Parathyroid adenoma (tissue), 2 donors: ENCODE results near the gene CCR2.
"Not testable (repeated sequence)": the region's sequence is repeated elsewhere in the genome, so short reads cannot be mapped to it uniquely, and the experiment has no call there.

Experiments
- H2AFZ ChIP-seq: fragments of 300-600 bp; sonication (generic); one replicate; pipeline ENCODE4 v1.7.0; 2017; ENCODE audit warnings: antibody characterized with exemption, mild to moderate bottlenecking
- H3K27ac ChIP-seq: fragments of 300-600 bp; sonication (generic); one replicate; pipeline ENCODE4 v1.7.0; 2017
- H3K27me3 ChIP-seq: fragments of 300-600 bp; sonication (generic); one replicate; pipeline ENCODE4 v1.7.0; 2017; ENCODE audit warnings: low read length; ENCODE audit not compliant: control insufficient read depth, insufficient read depth
- H3K36me3 ChIP-seq: fragments of 300-600 bp; sonication (generic); one replicate; pipeline ENCODE4 v1.7.0; 2017; ENCODE audit warnings: low read length; ENCODE audit not compliant: control insufficient read depth, insufficient read depth
- H3K4me1 ChIP-seq: fragments of 300-600 bp; sonication (generic); one replicate; pipeline ENCODE4 v1.7.0; 2017; ENCODE audit warnings: control low read depth
- H3K4me2 ChIP-seq: fragments of 300-600 bp; sonication (generic); one replicate; pipeline ENCODE4 v1.7.0; 2017; ENCODE audit warnings: low read length
- H3K4me3 ChIP-seq: fragments of 300-600 bp; sonication (generic); one replicate; pipeline ENCODE4 v1.7.0; 2017; ENCODE audit warnings: low read depth, low read length
- H3K79me2 ChIP-seq: fragments of 300-600 bp; sonication (generic); one replicate; pipeline ENCODE4 v1.7.0; 2017; ENCODE audit warnings: control low read depth
- H3K9ac ChIP-seq: fragments of 300-600 bp; sonication (generic); one replicate; pipeline ENCODE4 v1.7.0; 2017; ENCODE audit warnings: mild to moderate bottlenecking
- H3K9me3 ChIP-seq: fragments of 300-600 bp; sonication (generic); one replicate; pipeline ENCODE4 v1.7.0; 2017; ENCODE audit warnings: low read length; ENCODE audit not compliant: control insufficient read depth
- TF ChIP-seq, protein P1 (sequence below): fragments of 300-600 bp; sonication (generic); IDR thresholded peaks from one replicate; pipeline ENCODE4 v1.7.0; 2017; ENCODE audit warnings: antibody characterized with exemption, mild to moderate bottlenecking
- donor health status: primary hyperparathyroidism.

Gene CCR2

DNA sequence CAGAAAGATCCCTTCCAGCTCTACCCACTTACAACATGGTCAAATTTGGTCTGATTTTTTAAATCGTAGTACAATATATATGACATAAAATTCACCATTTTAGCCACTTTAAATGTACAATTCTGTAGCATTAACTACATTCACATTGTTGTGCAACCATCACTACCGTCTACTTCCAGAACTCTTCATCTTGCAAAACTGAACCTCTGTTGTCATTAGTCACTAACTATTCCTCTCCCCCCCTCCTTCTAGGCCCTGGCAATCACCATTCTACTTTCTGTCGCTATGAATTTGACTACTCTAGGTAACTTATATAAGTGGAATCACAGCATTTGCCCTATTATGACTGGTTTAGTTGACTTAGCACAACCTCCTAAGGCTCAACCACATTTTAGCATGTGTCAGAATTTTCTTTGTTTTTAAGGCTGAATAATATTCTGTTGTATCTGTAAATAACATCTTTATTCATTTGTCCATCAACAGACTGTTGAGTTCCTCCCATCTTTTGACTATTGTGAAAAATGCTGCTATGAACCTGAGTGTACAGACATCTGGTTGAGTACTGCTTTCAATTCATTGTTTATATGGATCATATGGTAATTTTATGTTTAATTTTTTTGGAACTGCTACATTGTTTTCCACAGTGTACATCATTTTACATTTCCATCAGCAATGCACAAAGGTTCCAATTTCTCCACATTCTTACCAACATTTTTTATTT lies 35.5 kb upstream of the CCR2 start:
- Histone ChIP-seq H3K4me3 (no peak overlapping the region), H3K27ac (no peak overlapping the region), H3K36me3 (no peaks in the 10 kb centered on the region)

DNA sequence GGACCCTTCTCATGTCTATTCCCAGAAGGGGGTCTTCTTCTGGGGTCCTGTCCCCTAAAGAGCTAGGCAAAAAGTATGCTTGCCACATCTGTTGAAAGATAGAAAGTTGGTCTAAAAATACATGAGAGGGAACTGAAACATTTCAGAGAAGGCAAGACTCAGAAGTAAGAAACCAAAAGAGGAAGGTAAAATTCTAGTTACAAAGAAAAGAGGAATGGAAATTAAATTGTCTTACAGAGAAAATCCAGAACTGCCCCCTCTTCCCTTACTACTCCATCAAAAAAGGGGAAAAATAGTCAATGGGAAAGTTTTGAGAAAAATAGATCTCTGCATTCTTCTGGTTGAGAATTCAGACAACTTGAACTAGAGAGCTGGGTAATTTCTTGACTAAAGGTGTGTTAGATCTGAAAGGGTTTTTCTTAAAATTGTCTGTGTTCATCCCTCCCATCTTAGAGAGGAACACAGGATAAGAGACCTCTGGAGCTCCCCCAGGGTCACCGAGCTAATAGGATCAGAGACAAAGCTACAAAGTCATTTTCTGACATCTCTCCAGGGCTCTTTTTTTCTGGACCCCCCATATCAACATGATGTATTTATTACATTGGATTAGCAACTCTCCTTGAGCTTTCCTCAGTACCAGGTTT lies 32.3 kb upstream of the CCR2 start:
- no peaks in the 10 kb centered on the region for H3K9me3 ChIP-seq
- no peak overlapping the region for H3K4me2 ChIP-seq
- no peaks in the 10 kb centered on the region for H3K27me3 ChIP-seq
- TF ChIP-seq, protein P1, sequence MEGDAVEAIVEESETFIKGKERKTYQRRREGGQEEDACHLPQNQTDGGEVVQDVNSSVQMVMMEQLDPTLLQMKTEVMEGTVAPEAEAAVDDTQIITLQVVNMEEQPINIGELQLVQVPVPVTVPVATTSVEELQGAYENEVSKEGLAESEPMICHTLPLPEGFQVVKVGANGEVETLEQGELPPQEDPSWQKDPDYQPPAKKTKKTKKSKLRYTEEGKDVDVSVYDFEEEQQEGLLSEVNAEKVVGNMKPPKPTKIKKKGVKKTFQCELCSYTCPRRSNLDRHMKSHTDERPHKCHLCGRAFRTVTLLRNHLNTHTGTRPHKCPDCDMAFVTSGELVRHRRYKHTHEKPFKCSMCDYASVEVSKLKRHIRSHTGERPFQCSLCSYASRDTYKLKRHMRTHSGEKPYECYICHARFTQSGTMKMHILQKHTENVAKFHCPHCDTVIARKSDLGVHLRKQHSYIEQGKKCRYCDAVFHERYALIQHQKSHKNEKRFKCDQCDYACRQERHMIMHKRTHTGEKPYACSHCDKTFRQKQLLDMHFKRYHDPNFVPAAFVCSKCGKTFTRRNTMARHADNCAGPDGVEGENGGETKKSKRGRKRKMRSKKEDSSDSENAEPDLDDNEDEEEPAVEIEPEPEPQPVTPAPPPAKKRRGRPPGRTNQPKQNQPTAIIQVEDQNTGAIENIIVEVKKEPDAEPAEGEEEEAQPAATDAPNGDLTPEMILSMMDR, result no peak
- H2AFZ ChIP-seq, result no peak overlapping the region
- no peak overlapping the region for H3K27ac ChIP-seq
- no peak overlapping the region for H3K4me3 ChIP-seq
- no peaks in the 10 kb centered on the region for H3K79me2 ChIP-seq
- no peaks in the 10 kb centered on the region for H3K4me1 ChIP-seq
- H3K9ac ChIP-seq, result no peak overlapping the region
- H3K36me3 ChIP-seq, result no peaks in the 10 kb centered on the region

More for the DNA sequence above, 35.5 kb upstream of the CCR2 start:
- Histone ChIP-seq H3K79me2 (no peaks in the 10 kb centered on the region), H3K4me2 (no peak overlapping the region), H3K27me3 (no peaks in the 10 kb centered on the region), H3K9ac (no peak overlapping the region), H3K9me3 (no peaks in the 10 kb centered on the region), H3K4me1 (no peaks in the 10 kb centered on the region), H2AFZ (no peak overlapping the region)
- TF ChIP-seq, protein P1, result no peak

DNA sequence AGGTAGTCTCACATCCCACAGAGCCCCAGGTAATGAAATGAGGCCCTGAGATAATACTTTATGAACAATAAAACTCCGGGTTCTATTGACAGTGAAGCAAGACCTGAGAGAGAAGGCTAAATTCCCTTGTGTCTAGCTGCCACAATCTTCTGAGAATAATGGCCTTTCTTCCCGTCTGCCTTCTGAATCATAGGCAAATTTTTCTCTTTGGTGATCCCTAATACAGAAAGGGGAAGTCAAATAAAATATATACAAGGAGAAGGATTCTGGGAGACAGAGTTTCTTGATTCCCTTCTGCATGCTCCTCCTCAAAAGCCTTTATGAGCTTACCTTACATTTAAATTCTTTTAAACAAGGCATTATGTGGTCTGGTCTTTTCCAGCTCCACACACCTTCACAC lies 29.9 kb upstream of the CCR2 start:
- Histone ChIP-seq H3K4me2 (no peak overlapping the region), H3K4me3 (no peak overlapping the region), H3K27me3 (no peaks in the 10 kb centered on the region), H2AFZ (no peak overlapping the region), H3K9me3 (no peaks in the 10 kb centered on the region), H3K9ac (no peak overlapping the region), H3K4me1 (no peaks in the 10 kb centered on the region), H3K79me2 (no peaks in the 10 kb centered on the region), H3K27ac (no peak overlapping the region), H3K36me3 (no peaks in the 10 kb centered on the region)
- TF ChIP-seq, protein P1, result no peak

DNA sequence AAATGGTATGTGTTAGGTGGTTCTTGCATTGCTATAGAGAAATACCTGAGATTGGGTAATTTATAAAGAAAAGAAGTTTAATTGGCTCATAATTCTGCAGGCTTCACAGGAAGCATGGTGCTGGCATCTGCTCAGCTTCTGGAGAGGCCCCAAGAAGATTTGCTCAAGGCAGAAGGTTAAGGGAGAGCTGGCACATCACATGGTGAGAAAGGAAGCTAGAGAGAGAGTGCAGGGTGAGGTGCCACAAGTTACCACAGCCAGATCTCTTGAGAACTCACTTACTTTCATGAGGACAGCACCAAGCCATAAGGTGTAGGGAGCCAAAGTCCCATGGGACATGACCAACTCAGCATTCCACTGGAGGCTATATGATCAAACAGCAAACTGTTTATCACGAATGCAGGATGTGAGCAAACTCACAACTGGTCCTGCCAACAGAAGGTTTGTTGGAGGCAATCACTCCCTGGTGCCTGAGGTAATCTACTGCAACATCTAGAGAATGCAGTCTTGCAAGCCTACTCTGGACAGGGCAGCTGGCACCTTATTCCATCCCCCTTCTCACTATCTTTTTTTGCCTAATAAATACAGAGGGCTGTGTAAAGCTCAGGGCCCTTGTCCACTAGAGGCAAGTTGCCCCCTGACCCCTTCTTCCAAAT lies 28.1 kb upstream of the CCR2 start:
- Histone ChIP-seq H3K9ac (no peak overlapping the region), H3K9me3 (no peaks in the 10 kb centered on the region), H3K27me3 (no peaks in the 10 kb centered on the region), H2AFZ (no peak overlapping the region), H3K36me3 (no peaks in the 10 kb centered on the region), H3K4me3 (no peak overlapping the region), H3K4me1 (no peaks in the 10 kb centered on the region), H3K79me2 (no peaks in the 10 kb centered on the region), H3K27ac (no peak overlapping the region), H3K4me2 (no peak overlapping the region)
- TF ChIP-seq, protein P1, result no peak

DNA sequence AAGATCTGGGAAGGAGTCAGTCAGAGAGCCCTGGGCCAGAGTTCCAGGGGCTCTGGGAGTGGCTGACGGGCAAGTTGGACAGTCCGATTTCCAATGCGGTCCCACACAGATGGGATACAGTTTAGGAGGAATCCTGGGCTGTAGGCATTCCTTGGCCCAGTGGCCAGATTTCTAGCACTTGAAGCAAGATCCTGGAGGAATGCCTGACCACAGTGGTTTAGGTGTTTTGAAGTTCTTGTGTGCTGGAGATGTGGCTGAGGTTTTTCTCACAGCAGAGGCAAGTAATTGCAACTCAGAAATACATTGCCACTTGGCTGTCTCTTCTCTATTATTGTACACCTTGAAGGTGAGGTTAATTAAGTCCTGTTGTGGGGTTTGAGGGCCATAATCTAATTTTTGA lies 23.2 kb upstream of the CCR2 start:
- H3K4me2 ChIP-seq, H3K4me3 ChIP-seq, H3K4me1 ChIP-seq, H3K27me3 ChIP-seq, H2AFZ ChIP-seq, H3K79me2 ChIP-seq, H3K9ac ChIP-seq, H3K36me3 ChIP-seq, H3K9me3 ChIP-seq, H3K27ac ChIP-seq: not testable (repeated sequence)
